ENCODE measurements around the gene TENM3.

TENM3 gene

DNA sequence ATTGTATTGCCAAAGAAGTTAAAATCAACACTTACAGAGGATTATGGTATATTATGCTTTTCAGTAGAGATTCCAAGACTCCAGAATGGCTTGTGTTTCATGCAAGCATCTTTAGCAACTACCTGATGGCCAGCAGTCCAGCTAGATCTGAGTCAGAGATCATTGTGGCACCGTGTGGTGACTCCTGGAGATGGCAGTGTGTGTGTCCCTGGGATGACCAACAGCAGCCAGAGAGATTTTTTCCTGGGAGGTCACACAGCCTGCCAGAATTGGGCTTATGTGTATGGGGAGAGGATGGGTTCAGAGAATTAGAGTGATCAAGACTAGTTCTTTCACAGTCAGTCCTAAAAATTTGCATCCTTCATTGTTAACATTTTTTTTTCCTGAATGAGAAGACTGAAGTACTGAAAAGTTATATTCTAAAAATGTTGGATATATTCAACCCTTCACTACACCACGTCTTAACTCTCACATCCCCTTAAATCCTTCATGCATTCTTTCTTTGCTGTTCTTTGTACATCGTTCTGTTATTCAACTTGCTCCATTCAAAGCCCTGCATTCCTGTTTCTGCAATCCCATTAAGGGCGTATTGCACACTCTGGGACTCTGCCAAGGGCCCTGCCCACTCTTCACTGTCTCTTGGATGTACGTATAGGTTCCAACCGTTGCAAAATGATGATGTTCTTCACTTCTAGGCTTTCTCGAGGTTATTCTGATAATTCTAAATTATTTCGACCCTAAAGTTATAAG, 12.4 kb downstream of the TENM3 start:
- H3K9me3 ChIP-seq (ENCODE audit: control insufficient read depth, insufficient read depth, low read length), result no peaks in the 10 kb centered on the region
- no peak overlapping the region for H3K4me3 ChIP-seq (ENCODE audit: low read depth, low read length)
- H3K27ac ChIP-seq (ENCODE audit: low read depth, low read length), result peak overlapping the region; percentile 50
- H3K4me1 ChIP-seq (ENCODE audit: control insufficient read depth, insufficient read depth, low read length), result peaks cover 76% of the 10 kb centered on the region
- no peaks in the 10 kb centered on the region for H3K27me3 ChIP-seq (ENCODE audit: control insufficient read depth, insufficient read depth, low read length)
- H3K36me3 ChIP-seq (ENCODE audit: control insufficient read depth, insufficient read depth, low read length), result no peaks in the 10 kb centered on the region
- 0 out of 2 replicates have a peak overlapping the region, but pooled peaks have one; percentile 4 for H3K9ac ChIP-seq (ENCODE audit: low read depth, low read length)

DNA sequence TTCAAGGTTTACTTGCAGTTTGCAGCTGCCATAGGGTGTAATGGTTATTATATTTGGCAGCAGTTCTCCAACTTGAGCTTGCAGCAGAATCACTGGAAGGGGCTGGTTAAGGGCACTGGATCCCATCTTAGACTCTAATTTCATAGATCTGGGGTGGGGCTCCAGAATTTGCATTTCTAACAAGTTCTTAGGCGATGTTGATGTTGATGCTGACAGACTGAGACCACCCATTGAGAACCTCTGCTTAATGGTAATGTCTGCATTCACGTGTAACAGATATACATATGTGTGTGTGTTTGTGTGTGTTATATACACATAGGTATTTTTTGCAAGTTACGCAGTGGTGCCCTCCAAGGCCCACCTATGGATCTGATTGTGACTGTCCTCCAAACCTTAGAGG, 13.8 kb downstream of the TENM3 start:
- H3K4me3 ChIP-seq (ENCODE audit: low read depth, low read length), result peak overlapping the region; percentile 19
- H3K9me3 ChIP-seq (ENCODE audit: control insufficient read depth, insufficient read depth, low read length), result no peaks in the 10 kb centered on the region
- no peak overlapping the region for H3K9ac ChIP-seq (ENCODE audit: low read depth, low read length)
- peaks cover 64% of the 10 kb centered on the region for H3K4me1 ChIP-seq (ENCODE audit: control insufficient read depth, insufficient read depth, low read length)
- peak overlapping the region; percentile 80 for H3K27ac ChIP-seq (ENCODE audit: low read depth, low read length)
- H3K36me3 ChIP-seq (ENCODE audit: control insufficient read depth, insufficient read depth, low read length), result no peaks in the 10 kb centered on the region
- H3K27me3 ChIP-seq (ENCODE audit: control insufficient read depth, insufficient read depth, low read length), result no peaks in the 10 kb centered on the region

DNA sequence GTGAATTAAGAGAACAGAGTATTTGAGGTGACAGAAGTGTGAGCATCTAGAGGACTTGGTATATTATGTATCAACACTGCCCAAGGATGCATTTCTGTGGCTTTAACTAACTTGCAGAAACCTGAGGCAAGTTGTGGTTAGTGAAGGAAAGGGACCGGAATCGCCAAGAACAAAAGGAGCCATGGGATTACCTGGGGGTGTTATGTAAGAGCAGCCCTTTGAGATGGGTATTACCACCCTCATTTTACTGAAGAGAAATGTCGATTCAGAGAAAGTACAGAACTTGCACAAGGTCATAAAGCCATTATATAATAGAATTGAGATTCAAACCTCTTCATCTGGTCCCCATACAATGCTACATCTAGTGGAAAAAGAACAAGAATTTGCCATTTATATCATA, 14.3 kb downstream of the TENM3 start:
- Histone ChIP-seq H3K27me3 (ENCODE audit: control insufficient read depth, insufficient read depth, low read length) (no peaks in the 10 kb centered on the region), H3K4me1 (ENCODE audit: control insufficient read depth, insufficient read depth, low read length) (peaks cover 60% of the 10 kb centered on the region), H3K27ac (ENCODE audit: low read depth, low read length) (peak overlapping the region; percentile 80), H3K9ac (ENCODE audit: low read depth, low read length) (no peak overlapping the region), H3K9me3 (ENCODE audit: control insufficient read depth, insufficient read depth, low read length) (no peaks in the 10 kb centered on the region), H3K36me3 (ENCODE audit: control insufficient read depth, insufficient read depth, low read length) (no peaks in the 10 kb centered on the region), H3K4me3 (ENCODE audit: low read depth, low read length) (peak overlapping the region; percentile 19; the same call in 1 of the 2 replicates)

DNA sequence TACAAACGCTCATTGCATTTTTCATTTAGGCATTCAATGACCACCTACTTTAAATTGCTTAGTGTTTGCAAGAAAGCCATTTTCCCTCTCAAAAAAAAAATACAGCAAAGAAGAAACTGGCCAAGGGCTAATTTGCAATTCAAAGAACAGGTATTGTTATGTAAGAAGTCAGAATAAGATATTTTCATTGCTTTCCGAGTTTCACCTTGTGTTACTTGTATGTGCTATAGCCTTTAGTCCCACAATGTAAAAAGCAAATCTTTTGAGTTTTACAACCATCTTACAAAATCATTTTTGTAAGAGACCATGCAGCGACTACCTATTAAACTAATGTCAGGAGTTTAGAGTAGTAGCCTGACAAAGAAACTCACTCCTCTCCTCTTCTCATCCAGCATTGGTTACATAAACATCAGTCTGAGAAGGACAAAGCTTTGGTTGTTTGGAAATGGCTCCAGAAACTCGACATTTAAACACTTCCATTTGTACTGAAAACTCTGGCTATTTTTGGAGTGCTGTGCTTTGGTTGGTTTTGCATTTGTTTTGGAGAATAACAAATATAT, 15.3 kb downstream of the TENM3 start:
- peak overlapping the region; percentile 38 for H3K9ac ChIP-seq (ENCODE audit: low read depth, low read length)
- H3K27me3 ChIP-seq (ENCODE audit: control insufficient read depth, insufficient read depth, low read length), result no peaks in the 10 kb centered on the region
- peak overlapping the region; percentile 92 for H3K27ac ChIP-seq (ENCODE audit: low read depth, low read length)

DNA sequence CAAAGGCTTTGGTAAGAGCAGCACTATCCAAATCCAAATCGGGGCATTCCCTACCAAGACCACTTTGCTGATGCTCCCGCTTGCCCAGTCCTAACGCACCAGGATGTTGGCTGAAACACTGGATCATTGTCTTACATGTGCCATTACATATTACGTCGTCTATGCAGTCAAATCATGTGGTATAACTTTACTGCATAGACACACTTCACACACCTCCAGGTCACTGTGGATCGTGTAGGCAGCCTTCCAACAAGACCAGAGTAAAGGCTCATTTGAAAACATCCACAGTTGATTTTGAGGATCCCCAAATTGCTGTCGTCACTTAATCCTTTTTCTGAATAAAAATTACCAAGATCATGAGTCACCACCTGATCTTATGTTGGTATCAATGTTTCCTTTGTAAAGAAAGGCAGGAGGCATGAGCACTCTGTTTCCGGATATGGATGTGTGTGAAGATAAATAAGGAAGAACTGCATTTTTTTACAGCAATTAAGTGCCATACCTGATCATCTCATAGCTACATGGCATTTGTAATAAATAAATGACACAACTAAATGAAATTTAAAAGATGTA, 18.5 kb downstream of the TENM3 start:
- Histone ChIP-seq H3K9ac (ENCODE audit: low read depth, low read length) (no peak overlapping the region), H3K27me3 (ENCODE audit: control insufficient read depth, insufficient read depth, low read length) (no peaks in the 10 kb centered on the region), H3K4me3 (ENCODE audit: low read depth, low read length) (no peak overlapping the region), H3K9me3 (ENCODE audit: control insufficient read depth, insufficient read depth, low read length) (no peaks in the 10 kb centered on the region; the same call in 1 of the 2 replicates), H3K4me1 (ENCODE audit: control insufficient read depth, insufficient read depth, low read length) (peaks cover 23% of the 10 kb centered on the region), H3K27ac (ENCODE audit: low read depth, low read length) (no peak overlapping the region), H3K36me3 (ENCODE audit: control insufficient read depth, insufficient read depth, low read length) (no peaks in the 10 kb centered on the region)

More for the DNA sequence above, 15.3 kb downstream of the TENM3 start:
- Histone ChIP-seq H3K36me3 (ENCODE audit: control insufficient read depth, insufficient read depth, low read length) (no peaks in the 10 kb centered on the region), H3K9me3 (ENCODE audit: control insufficient read depth, insufficient read depth, low read length) (no peaks in the 10 kb centered on the region), H3K4me3 (ENCODE audit: low read depth, low read length) (peak overlapping the region; percentile 7; the same call in 1 of the 2 replicates), H3K4me1 (ENCODE audit: control insufficient read depth, insufficient read depth, low read length) (peaks cover 55% of the 10 kb centered on the region)

DNA sequence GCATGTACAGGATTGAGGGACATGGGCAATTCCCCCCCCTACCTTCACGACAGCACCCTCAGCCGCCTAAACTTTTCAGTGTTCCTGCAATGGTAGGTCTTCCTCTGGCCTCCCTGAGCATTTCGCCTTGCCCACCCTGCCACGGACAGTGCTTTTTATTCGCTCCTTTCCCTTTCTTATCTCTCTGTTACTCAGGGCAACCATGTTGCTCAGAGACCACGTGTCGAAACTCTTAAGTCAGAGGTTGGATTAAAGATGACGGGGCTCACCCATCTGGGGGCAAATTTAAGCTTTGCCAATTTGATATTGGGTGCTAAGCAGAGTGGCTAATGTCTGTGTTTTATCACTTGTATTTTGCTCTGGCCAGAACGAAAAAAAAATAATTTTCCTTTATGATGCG, 20.4 kb downstream of the TENM3 start:
- Histone ChIP-seq H3K27ac (ENCODE audit: low read depth, low read length) (no peak overlapping the region), H3K9ac (ENCODE audit: low read depth, low read length) (no peak overlapping the region; the same call in 1 of the 2 replicates), H3K36me3 (ENCODE audit: control insufficient read depth, insufficient read depth, low read length) (no peaks in the 10 kb centered on the region), H3K4me1 (ENCODE audit: control insufficient read depth, insufficient read depth, low read length) (peaks cover 5% of the 10 kb centered on the region), H3K27me3 (ENCODE audit: control insufficient read depth, insufficient read depth, low read length) (no peaks in the 10 kb centered on the region), H3K9me3 (ENCODE audit: control insufficient read depth, insufficient read depth, low read length) (peaks cover 7% of the 10 kb centered on the region), H3K4me3 (ENCODE audit: low read depth, low read length) (no peak overlapping the region)

DNA sequence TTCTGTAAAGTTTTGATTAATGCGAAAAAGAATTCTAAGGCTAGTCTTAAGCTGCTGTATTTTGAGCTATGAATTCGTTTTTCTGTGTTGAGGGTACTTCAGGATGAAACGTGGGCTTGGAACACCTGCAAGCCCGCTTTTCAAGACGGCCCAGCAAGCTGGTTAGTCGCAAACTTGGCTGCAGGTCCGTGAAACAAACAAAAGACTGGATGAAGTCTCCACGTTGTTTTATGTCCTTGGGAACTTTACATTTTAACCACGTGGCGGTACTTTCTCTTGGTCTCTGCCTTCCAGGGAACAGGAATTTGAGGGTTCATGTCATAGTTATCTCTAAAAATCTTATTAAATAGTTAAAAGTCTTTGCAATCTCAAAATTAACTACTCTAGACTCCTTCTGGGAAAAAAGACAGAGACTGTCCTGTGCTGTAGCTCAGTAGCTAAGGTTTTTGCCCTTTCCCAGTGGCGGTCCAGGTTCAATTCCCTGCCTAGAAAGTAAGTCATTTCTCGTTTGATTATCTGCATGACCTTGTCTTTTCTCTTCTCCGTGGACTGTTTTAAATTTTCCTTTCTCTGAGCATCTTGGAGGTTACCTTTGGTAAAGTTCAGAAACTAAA, 21.0 kb downstream of the TENM3 start:
- no peak overlapping the region for H3K27ac ChIP-seq (ENCODE audit: low read depth, low read length)
- H3K4me3 ChIP-seq (ENCODE audit: low read depth, low read length), result no peak overlapping the region
- H3K4me1 ChIP-seq (ENCODE audit: control insufficient read depth, insufficient read depth, low read length), result no peaks in the 10 kb centered on the region
- no peaks in the 10 kb centered on the region for H3K36me3 ChIP-seq (ENCODE audit: control insufficient read depth, insufficient read depth, low read length)
- H3K9ac ChIP-seq (ENCODE audit: low read depth, low read length), result no peak overlapping the region
- H3K9me3 ChIP-seq (ENCODE audit: control insufficient read depth, insufficient read depth, low read length), result peaks cover 7% of the 10 kb centered on the region
- no peaks in the 10 kb centered on the region for H3K27me3 ChIP-seq (ENCODE audit: control insufficient read depth, insufficient read depth, low read length)

DNA sequence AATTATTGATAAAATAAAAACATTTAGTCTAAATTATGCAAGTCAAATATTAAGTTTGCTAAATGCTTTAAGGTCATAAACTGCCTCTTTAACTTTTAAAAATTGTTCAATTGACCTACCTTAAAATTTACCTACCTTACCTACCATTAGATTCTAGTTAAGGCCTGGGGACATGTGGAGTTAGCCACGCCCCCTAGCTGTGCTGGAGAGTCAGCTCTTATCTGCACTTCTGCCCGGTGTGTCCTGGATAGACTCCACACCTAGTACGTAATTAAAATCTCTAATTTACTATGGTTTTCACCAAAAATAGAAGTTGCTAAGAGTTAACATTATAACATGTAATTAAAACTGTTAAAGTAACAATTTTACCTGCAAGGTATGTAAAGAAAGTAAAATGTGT, 22.7 kb downstream of the TENM3 start:
- H3K4me3 ChIP-seq (ENCODE audit: low read depth, low read length), result no peak overlapping the region
- peaks cover 7% of the 10 kb centered on the region for H3K9me3 ChIP-seq (ENCODE audit: control insufficient read depth, insufficient read depth, low read length)

DNA sequence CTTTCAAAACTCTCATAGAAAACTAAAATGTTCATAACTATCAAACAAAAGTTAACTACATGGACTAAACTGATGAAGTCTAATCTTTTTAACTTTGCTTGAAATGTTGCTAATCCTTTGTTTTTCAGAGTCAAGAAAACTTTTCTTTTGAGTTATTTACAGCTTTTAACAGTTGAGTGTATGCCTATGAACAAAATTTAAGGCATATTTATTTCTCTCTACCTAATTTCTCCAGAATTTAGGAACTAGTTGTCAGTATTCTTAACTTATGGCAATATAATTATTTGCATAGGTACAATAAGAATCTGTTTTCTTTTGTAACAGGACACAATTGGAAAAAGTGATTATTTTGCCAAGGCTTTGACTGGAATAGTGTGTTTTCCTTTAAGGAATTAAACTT, 23.8 kb downstream of the TENM3 start:
- Histone ChIP-seq H3K27ac (ENCODE audit: low read depth, low read length) (no peak overlapping the region), H3K36me3 (ENCODE audit: control insufficient read depth, insufficient read depth, low read length) (no peaks in the 10 kb centered on the region), H3K9ac (ENCODE audit: low read depth, low read length) (no peak overlapping the region), H3K27me3 (ENCODE audit: control insufficient read depth, insufficient read depth, low read length) (no peaks in the 10 kb centered on the region), H3K9me3 (ENCODE audit: control insufficient read depth, insufficient read depth, low read length) (peaks cover 7% of the 10 kb centered on the region), H3K4me1 (ENCODE audit: control insufficient read depth, insufficient read depth, low read length) (peaks cover 10% of the 10 kb centered on the region; the same call in 1 of the 2 replicates), H3K4me3 (ENCODE audit: low read depth, low read length) (no peak overlapping the region)

More for the DNA sequence above, 22.7 kb downstream of the TENM3 start:
- Histone ChIP-seq H3K36me3 (ENCODE audit: control insufficient read depth, insufficient read depth, low read length) (no peaks in the 10 kb centered on the region), H3K4me1 (ENCODE audit: control insufficient read depth, insufficient read depth, low read length) (peaks cover 10% of the 10 kb centered on the region; the same call in 1 of the 2 replicates), H3K9ac (ENCODE audit: low read depth, low read length) (no peak overlapping the region), H3K27me3 (ENCODE audit: control insufficient read depth, insufficient read depth, low read length) (no peaks in the 10 kb centered on the region), H3K27ac (ENCODE audit: low read depth, low read length) (no peak overlapping the region)

DNA sequence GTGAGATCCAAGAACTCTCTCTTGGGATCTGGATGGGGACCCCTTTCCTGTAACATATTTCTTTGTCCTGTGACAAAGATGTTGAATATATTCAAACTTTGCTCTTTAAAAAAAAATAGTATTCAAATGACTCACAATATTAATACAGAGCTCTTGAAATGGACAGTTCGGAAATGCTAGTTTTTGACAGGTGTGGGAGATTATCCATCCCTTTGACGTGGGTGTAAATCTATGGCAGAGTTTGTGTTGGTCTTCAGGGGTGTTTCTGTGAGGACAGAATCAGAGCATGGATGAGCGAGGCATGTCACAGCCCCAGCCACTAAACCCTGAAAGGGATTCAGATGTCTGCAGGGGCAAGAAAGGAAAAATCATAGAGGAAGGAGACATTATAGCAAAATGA, 25.8 kb downstream of the TENM3 start:
- peaks cover 7% of the 10 kb centered on the region for H3K9me3 ChIP-seq (ENCODE audit: control insufficient read depth, insufficient read depth, low read length)
- H3K27ac ChIP-seq (ENCODE audit: low read depth, low read length), result no peak overlapping the region
- no peak overlapping the region for H3K4me3 ChIP-seq (ENCODE audit: low read depth, low read length)
- no peaks in the 10 kb centered on the region for H3K36me3 ChIP-seq (ENCODE audit: control insufficient read depth, insufficient read depth, low read length)
- H3K27me3 ChIP-seq (ENCODE audit: control insufficient read depth, insufficient read depth, low read length), result no peaks in the 10 kb centered on the region
- no peak overlapping the region for H3K9ac ChIP-seq (ENCODE audit: low read depth, low read length)
- peaks cover 27% of the 10 kb centered on the region for H3K4me1 ChIP-seq (ENCODE audit: control insufficient read depth, insufficient read depth, low read length)

DNA sequence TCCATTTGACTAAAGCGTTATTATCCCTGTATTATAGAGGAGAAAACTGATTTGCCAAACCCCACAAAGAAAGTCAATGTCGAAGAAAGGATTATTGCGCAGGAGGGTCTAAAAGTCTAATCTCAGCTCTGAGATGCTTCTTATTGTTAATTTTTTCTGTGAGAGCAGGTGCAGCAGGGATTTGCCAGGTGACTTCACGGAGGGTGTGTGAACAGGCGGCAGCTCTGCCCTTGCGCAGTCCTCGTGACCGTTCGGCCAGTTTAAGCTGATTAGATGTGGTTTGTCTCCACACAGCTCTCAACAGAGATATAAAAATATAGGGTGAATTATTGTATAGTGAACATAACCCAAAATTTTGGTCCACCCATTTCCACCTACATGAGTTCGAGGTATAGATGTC, 28.5 kb downstream of the TENM3 start:
- no peak overlapping the region for H3K27ac ChIP-seq (ENCODE audit: low read depth, low read length)
- H3K4me3 ChIP-seq (ENCODE audit: low read depth, low read length), result no peak overlapping the region
- H3K36me3 ChIP-seq (ENCODE audit: control insufficient read depth, insufficient read depth, low read length), result no peaks in the 10 kb centered on the region
- H3K27me3 ChIP-seq (ENCODE audit: control insufficient read depth, insufficient read depth, low read length), result no peaks in the 10 kb centered on the region
- peaks cover 32% of the 10 kb centered on the region for H3K4me1 ChIP-seq (ENCODE audit: control insufficient read depth, insufficient read depth, low read length)
- no peak overlapping the region for H3K9ac ChIP-seq (ENCODE audit: low read depth, low read length)
- peaks cover 7% of the 10 kb centered on the region for H3K9me3 ChIP-seq (ENCODE audit: control insufficient read depth, insufficient read depth, low read length)
